CD4-positive, alpha-beta T cell treated with Interleukin-17A for 1 hour (primary cell): ENCODE data around the gene C9orf72.

Experiments
- DNase-seq: peaks from one replicate; pipeline ENCODE4 v3.0.0-alpha.2; 2020

Gene C9orf72

GRCh38 chr9:27573634-27574590 is 631 bp upstream of the C9orf72 start:
- peak; percentile 99 for DNase-seq

GRCh38 chr9:27572566-27572917 is 739 bp downstream of the C9orf72 start:
- peak; percentile 75 for DNase-seq

GRCh38 chr9:27572061-27572460 is 1.2 kb downstream of the C9orf72 start:
- DNase-seq = no peak

- DNase-seq = no peak
These were observed 2.3 kb downstream of the C9orf72 start for GRCh38 chr9:27571011-27571410.

GRCh38 chr9:27569406-27569805 is 3.9 kb downstream of the C9orf72 start:
- no peak for DNase-seq

GRCh38 chr9:27566118-27566517 is 7.2 kb downstream of the C9orf72 start:
- no peak for DNase-seq

GRCh38 chr9:27565696-27566095 is 7.6 kb downstream of the C9orf72 start:
- no peak for DNase-seq

- no peak for DNase-seq
These were observed 8.6 kb downstream of the C9orf72 start for GRCh38 chr9:27564670-27565069.

GRCh38 chr9:27563738-27564430 is 9.4 kb downstream of the C9orf72 start:
- DNase-seq = no peak

GRCh38 chr9:27561685-27562084 is 11.6 kb downstream of the C9orf72 start:
- no peak for DNase-seq

- no peak for DNase-seq
These were observed 12.8 kb downstream of the C9orf72 start for GRCh38 chr9:27560457-27560856.

- no peak for DNase-seq
These were observed 15.0 kb downstream of the C9orf72 start for GRCh38 chr9:27558307-27558706.

GRCh38 chr9:27556470-27556869 is 16.8 kb downstream of the C9orf72 start:
- no peak for DNase-seq

- no peak for DNase-seq
These were observed 18.6 kb downstream of the C9orf72 start for GRCh38 chr9:27554712-27555111.

- DNase-seq = no peak
These were observed 24.0 kb downstream of the C9orf72 start for GRCh38 chr9:27549196-27549755.

- DNase-seq = no peak
These were observed 25.1 kb downstream of the C9orf72 start for GRCh38 chr9:27548055-27548741.

GRCh38 chr9:27545471-27545870 is 27.8 kb downstream of the C9orf72 start:
- no peak for DNase-seq

- no peak for DNase-seq
These were observed 30.8 kb downstream of the C9orf72 start for GRCh38 chr9:27542508-27542907.

GRCh38 chr9:27541740-27542139 is 31.5 kb downstream of the C9orf72 start:
- no peak for DNase-seq

- no peak for DNase-seq
These were observed 32.8 kb downstream of the C9orf72 start for GRCh38 chr9:27540502-27540901.

- DNase-seq = no peak
These were observed 33.5 kb downstream of the C9orf72 start for GRCh38 chr9:27539479-27540441.

- DNase-seq = no peak
These were observed 34.6 kb downstream of the C9orf72 start for GRCh38 chr9:27538647-27539046.
